IPS-NIHi7 (cell line): ENCODE data around the gene LAIR2.
"Not testable (repeated sequence)": the region's sequence is repeated elsewhere in the genome, so short reads cannot be mapped to it uniquely, and the experiment has no call there.

Experiments used
- DNase-seq: peaks from one replicate; pipeline ENCODE4 v3.0.0; 2012; ENCODE audit warnings: mixed read lengths; ENCODE audit errors: extremely low spot score

Gene LAIR2

GRCh38 chr19:54464630-54465425, 37.8 kb upstream of the LAIR2 start:
- DNase-seq = peak; percentile 88

GRCh38 chr19:54465426-54466109, 37.1 kb upstream of the LAIR2 start:
- no peak for DNase-seq

- DNase-seq = not testable (repeated sequence)
Measured at GRCh38 chr19:54466110-54466480, 36.5 kb upstream of the LAIR2 start.

GRCh38 chr19:54469496-54469934, 33.1 kb upstream of the LAIR2 start:
- DNase-seq = no peak

GRCh38 chr19:54470276-54470887, 32.2 kb upstream of the LAIR2 start:
- DNase-seq = no peak

- DNase-seq = peak; percentile 37
Measured at GRCh38 chr19:54470991-54471782, 31.4 kb upstream of the LAIR2 start.

- DNase-seq = peak; percentile 54
Measured at GRCh38 chr19:54473071-54473891, 29.4 kb upstream of the LAIR2 start, which contains the start of gene CDC42EP5. CDC42EP5 (minus strand) TSS chr19:54473296; CDS start chr19:54465547, 7,749 bp downstream.

GRCh38 chr19:54473892-54474372, 28.7 kb upstream of the LAIR2 start:
- no peak for DNase-seq

GRCh38 chr19:54475706-54476105, 26.9 kb upstream of the LAIR2 start:
- no peak for DNase-seq

- no peak for DNase-seq
Measured at GRCh38 chr19:54477650-54478049, 25.0 kb upstream of the LAIR2 start.

GRCh38 chr19:54478677-54479266, 23.9 kb upstream of the LAIR2 start:
- DNase-seq = peak; percentile 68

- DNase-seq = no peak
Measured at GRCh38 chr19:54480051-54480450, 22.6 kb upstream of the LAIR2 start.

GRCh38 chr19:54481326-54481930, 21.2 kb upstream of the LAIR2 start:
- peak; percentile 76 for DNase-seq

GRCh38 chr19:54482889-54483288, 19.7 kb upstream of the LAIR2 start:
- DNase-seq = no peak

- no peak for DNase-seq
Measured at GRCh38 chr19:54484451-54484850, 18.2 kb upstream of the LAIR2 start.

GRCh38 chr19:54485851-54486250, 16.8 kb upstream of the LAIR2 start:
- no peak for DNase-seq

- DNase-seq = no peak
Measured at GRCh38 chr19:54489341-54489740, 13.3 kb upstream of the LAIR2 start.

- no peak for DNase-seq
Measured at GRCh38 chr19:54489766-54490165, 12.9 kb upstream of the LAIR2 start.

GRCh38 chr19:54492568-54492967, 10.1 kb upstream of the LAIR2 start:
- DNase-seq = no peak

- DNase-seq = not testable (repeated sequence)
Measured at GRCh38 chr19:54493056-54493455, 9.6 kb upstream of the LAIR2 start.
